Esophagus muscularis mucosa (tissue), 4 donors: ENCODE data around the gene RPL22. TPM values are rescaled to one million over a fixed set of nuclear protein-coding genes. Genes with fewer than 3 reads are reported as not detected.

Source experiments
- DNase-seq: peaks from one replicate; pipeline ENCODE4 v3.0.0-alpha.2; 2017; ENCODE audit errors: extremely low spot score
- H3K27ac ChIP-seq, 4 donors: fragments of 200-600 bp; sonication (generic); replicated peaks in 1 of 4; 1 replicate in 3 of 4; 2 replicates in 1 of 4; pipeline ENCODE4 v1.5.1; 2016 to 2019; ENCODE audit warnings: mild to moderate bottlenecking in 1 of 4
- H3K27me3 ChIP-seq, 4 donors: fragments of 200-600 bp; sonication (generic); one replicate each; pipeline versions ENCODE4 v1.5.1 to v1.6.0; 2016 to 2019
- H3K36me3 ChIP-seq, 4 donors: fragments of 200-600 bp; sonication (generic); one replicate each; pipeline ENCODE4 v1.5.1; 2016 to 2019
- H3K4me1 ChIP-seq, 4 donors: fragments of 200-600 bp; sonication (generic); one replicate each; pipeline ENCODE4 v1.5.1; 2016 to 2019
- H3K4me3 ChIP-seq, 4 donors: fragments of 200-600 bp; sonication (generic); 1 replicate in 2 of 4; 2 replicates in 2 of 4; pipeline ENCODE4 v1.5.1; 2016 to 2019; ENCODE audit warnings: mild to moderate bottlenecking in 4 of 4, moderate library complexity in 1 of 4
- H3K9me3 ChIP-seq, 4 donors: fragments of 200-600 bp; sonication (generic); 1 replicate in 3 of 4; 2 replicates in 1 of 4; pipeline ENCODE4 v1.5.1; 2016 to 2019
- EP300 ChIP-seq: sonication (generic); formaldehyde crosslinking; IDR thresholded peaks from one replicate; pipeline ENCODE4 v1.6.1; 2017; ENCODE audit warnings: antibody characterized with exemption
- POLR2AphosphoS5 ChIP-seq, 2 donors: sonication (generic); formaldehyde crosslinking; IDR thresholded peaks; one replicate each; pipeline ENCODE4 v1.6.1; 2017; ENCODE audit warnings: antibody characterized with exemption in 2 of 2
- WGBS: methylation state at CpG from one replicate; pipeline ENCODE4 v1.1.5; 2018; 5-methylcytosine and 5-hydroxymethylcytosine counted together
- intact Hi-C: fragments of 100-400 bp; cut with DNase I; formaldehyde crosslinking; loops from one replicate; pipeline ENCODE4 v1.15.1; 2023
- total RNA-seq, 4 donors: library from RNA; depleted of rRNA; stranded (reverse); fragments of >200 nt; gene quantifications; one replicate each; pipeline versions ENCODE4 v1.1.0 to v1.2.1, GENCODE V29; 2016

RPL22 gene
- total RNA-seq, 4 donors from 2014 or later = 150 to 225 (median 218) TPM

DNA sequence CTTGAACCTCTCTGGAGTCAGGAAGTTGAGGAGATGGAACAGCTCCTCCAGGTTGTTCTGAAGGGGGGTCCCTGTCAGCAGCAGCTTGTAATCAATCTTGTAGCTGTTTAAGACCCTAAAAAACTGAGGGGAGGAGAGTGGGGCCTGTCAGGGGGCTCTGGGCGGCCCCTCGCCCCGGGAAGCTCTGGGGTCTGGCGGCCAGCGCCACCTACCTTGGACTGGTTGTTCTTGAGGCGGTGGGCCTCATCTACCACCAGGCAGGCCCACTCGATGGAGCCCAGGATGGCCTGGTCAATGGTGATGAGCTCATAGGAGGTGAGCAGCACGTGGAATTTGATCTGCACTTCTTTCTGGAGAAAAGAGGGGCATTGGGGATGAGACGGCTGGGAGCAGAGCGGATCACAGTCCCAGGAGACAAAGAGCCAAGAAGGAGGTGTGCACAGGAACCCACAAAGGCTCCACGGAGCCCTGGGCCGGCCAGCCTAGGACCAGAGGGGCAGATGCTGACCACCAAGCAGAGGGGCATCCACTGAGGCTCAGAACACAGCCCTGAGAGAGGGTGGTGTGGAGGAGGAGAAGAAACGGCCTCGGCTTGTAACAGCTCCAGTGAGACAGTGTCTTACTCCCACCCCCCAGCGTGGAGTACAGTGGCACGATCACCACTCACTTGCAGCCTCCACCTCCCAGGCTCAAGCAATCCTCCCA lies 62.7 kb downstream of the RPL22 start:
- TF ChIP-seq POLR2AphosphoS5 (IDR thresholded peaks at IDR 0.05) (no peak), EP300 (no peak)
- Histone ChIP-seq H3K4me3 (no peak overlapping the region), H3K4me1 (no peaks in the 10 kb centered on the region), H3K27ac (no peak overlapping the region), H3K9me3 (peaks cover 0 to 12% (median 4%) of the 10 kb centered on the region in 4 donors), H3K36me3 (no peaks in the 10 kb centered on the region), H3K27me3 (no peaks in the 10 kb centered on the region)
- intact Hi-C loops = no loop called here
- 80% methylated on average over 10 of the region's 16 CpGs for WGBS
- no peak for DNase-seq

Other genes with a start within 250 kb of the RPL22 start
- gene NPHP4, start 207.2 kb downstream of the RPL22 start, total RNA-seq = 1 to 10 TPM; 6.5 to 9.1 (median 8.0) TPM
- 10 to 100 TPM; 10.4 to 19.3 (median 13.2) TPM for gene KCNAB2, start 153.7 kb downstream of the RPL22 start, total RNA-seq
- 10 to 100 TPM in 2 of 4 donors, 1 to 10 TPM in 2; 5.5 to 16.9 (median 12.0) TPM for gene CHD5, start 19.3 kb downstream of the RPL22 start, total RNA-seq
- gene RNF207, start 6.5 kb upstream of the RPL22 start, total RNA-seq = 10 to 100 TPM; 10.8 to 43.2 (median 20.2) TPM
- gene ICMT, start 36.4 kb upstream of the RPL22 start, total RNA-seq = 10 to 100 TPM; 60.0 to 89.5 (median 77.8) TPM
- gene HES3, start 44.6 kb upstream of the RPL22 start, total RNA-seq = not detected
- 10 to 100 TPM in 2 of 4 donors, 1 to 10 TPM in 2; 5.5 to 11.0 (median 9.3) TPM for gene GPR153, start 61.5 kb upstream of the RPL22 start, total RNA-seq
- gene ACOT7, start 194.2 kb upstream of the RPL22 start, total RNA-seq = 10 to 100 TPM; 15.0 to 38.7 (median 28.6) TPM
- not detected for gene HES2, start 220.3 kb upstream of the RPL22 start, total RNA-seq
- 1 to 10 TPM in 2 of 4 donors, under 1 TPM in 1, not detected in 1; 0.33 to 1.0 (median 1.0) TPM for gene ESPN, start 225.2 kb upstream of the RPL22 start, total RNA-seq